Measurements from ENCODE around the gene CMKLR1.

Gene CMKLR1

GRCh38 chr12:108319277-108320234 lies 19.6 kb downstream of the CMKLR1 start:
- Histone ChIP-seq H3K4me3 (ENCODE audit: control insufficient read depth in 1 of 7, extremely low read depth in 1 of 7, insufficient read depth in 4 of 7, low read depth in 2 of 7, low read length in 6 of 7) (no peak overlapping the region), H3K9me3 (ENCODE audit: control extremely low read depth in 1 of 5, control insufficient read depth in 4 of 5, insufficient read depth in 2 of 5, low read depth in 1 of 5, low read length in 4 of 5) (no peaks in the 10 kb centered on the region), H3K27me3 (replicated peaks in 2 of 5; ENCODE audit: control insufficient read depth in 4 of 5, insufficient read depth in 5 of 5, low read length in 4 of 5) (no peaks in the 10 kb centered on the region), H3K4me1 (ENCODE audit: control extremely low read depth in 1 of 4, control insufficient read depth in 4 of 4, insufficient read depth in 4 of 4, low read length in 3 of 4) (peaks cover 0 to 41% (median 21%) of the 10 kb centered on the region in 4 experiments), H3K36me3 (ENCODE audit: control insufficient read depth in 4 of 4, insufficient read depth in 4 of 4, low read length in 3 of 4) (no peaks in the 10 kb centered on the region), H3K27ac (ENCODE audit: insufficient read depth in 1 of 2, low read depth in 1 of 2, low read length in 2 of 2, poor library complexity in 1 of 2, severe bottlenecking in 2 of 2) (no peak overlapping the region)
- no peak for DNase-seq
- ChIA-PET POLR2A (no interaction called here), CTCF (interaction anchor here (0.7 to 0.9 kb wide), 2 partner anchors 14 to 356 kb away, joined by 3 to 4 read pairs; no protein-coding TSS in a partner anchor)
- 93% methylated on average over 2 of the region's 2 CpGs for WGBS (ENCODE audit: insufficient coverage)

GRCh38 chr12:108318472-108319275 lies 20.4 kb downstream of the CMKLR1 start:
- Histone ChIP-seq H3K27me3 (replicated peaks in 2 of 5; ENCODE audit: control insufficient read depth in 4 of 5, insufficient read depth in 5 of 5, low read length in 4 of 5) (no peaks in the 10 kb centered on the region), H3K9me3 (ENCODE audit: control extremely low read depth in 1 of 5, control insufficient read depth in 4 of 5, insufficient read depth in 2 of 5, low read depth in 1 of 5, low read length in 4 of 5) (no peaks in the 10 kb centered on the region), H3K36me3 (ENCODE audit: control insufficient read depth in 4 of 4, insufficient read depth in 4 of 4, low read length in 3 of 4) (no peaks in the 10 kb centered on the region), H3K27ac (ENCODE audit: insufficient read depth in 1 of 2, low read depth in 1 of 2, low read length in 2 of 2, poor library complexity in 1 of 2, severe bottlenecking in 2 of 2) (no peak overlapping the region), H3K4me3 (ENCODE audit: control insufficient read depth in 1 of 7, extremely low read depth in 1 of 7, insufficient read depth in 4 of 7, low read depth in 2 of 7, low read length in 6 of 7) (no peak overlapping the region), H3K4me1 (ENCODE audit: control extremely low read depth in 1 of 4, control insufficient read depth in 4 of 4, insufficient read depth in 4 of 4, low read length in 3 of 4) (peaks cover 6 to 41% (median 23%) of the 10 kb centered on the region in 4 experiments)
- ChIA-PET CTCF (interaction anchor here (0.7 to 0.9 kb wide), 2 partner anchors 13 to 355 kb away, joined by 3 to 4 read pairs; no protein-coding TSS in a partner anchor), POLR2A (no interaction called here)
- 97% methylated on average over 5 of the region's 6 CpGs for WGBS (ENCODE audit: insufficient coverage)
- no peak for DNase-seq

GRCh38 chr12:108317308-108318234 lies 21.5 kb downstream of the CMKLR1 start:
- no peaks in the 10 kb centered on the region for H3K36me3 ChIP-seq (ENCODE audit: control insufficient read depth in 4 of 4, insufficient read depth in 4 of 4, low read length in 3 of 4)
- no peaks in the 10 kb centered on the region for H3K27me3 ChIP-seq (replicated peaks in 2 of 5; ENCODE audit: control insufficient read depth in 4 of 5, insufficient read depth in 5 of 5, low read length in 4 of 5)
- ChIA-PET POLR2A (no interaction called here), CTCF (interaction anchor here (1.0 kb wide), 1 partner anchor 19 kb away, joined by 4 read pairs; no protein-coding TSS in a partner anchor)
- peaks cover 10 to 49% (median 32%) of the 10 kb centered on the region in 4 experiments for H3K4me1 ChIP-seq (ENCODE audit: control extremely low read depth in 1 of 4, control insufficient read depth in 4 of 4, insufficient read depth in 4 of 4, low read length in 3 of 4)
- H3K27ac ChIP-seq (ENCODE audit: insufficient read depth in 1 of 2, low read depth in 1 of 2, low read length in 2 of 2, poor library complexity in 1 of 2, severe bottlenecking in 2 of 2) = no peak overlapping the region
- no peak overlapping the region for H3K4me3 ChIP-seq (ENCODE audit: control insufficient read depth in 1 of 7, extremely low read depth in 1 of 7, insufficient read depth in 4 of 7, low read depth in 2 of 7, low read length in 6 of 7)
- DNase-seq = no peak
- H3K9me3 ChIP-seq (ENCODE audit: control extremely low read depth in 1 of 5, control insufficient read depth in 4 of 5, insufficient read depth in 2 of 5, low read depth in 1 of 5, low read length in 4 of 5) = no peaks in the 10 kb centered on the region
- 100% methylated on average over 2 of the region's 6 CpGs for WGBS (ENCODE audit: insufficient coverage)

GRCh38 chr12:108316176-108317086 lies 22.7 kb downstream of the CMKLR1 start:
- no peaks in the 10 kb centered on the region for H3K9me3 ChIP-seq (ENCODE audit: control extremely low read depth in 1 of 5, control insufficient read depth in 4 of 5, insufficient read depth in 2 of 5, low read depth in 1 of 5, low read length in 4 of 5)
- no peaks in the 10 kb centered on the region for H3K36me3 ChIP-seq (ENCODE audit: control insufficient read depth in 4 of 4, insufficient read depth in 4 of 4, low read length in 3 of 4)
- H3K27ac ChIP-seq (ENCODE audit: insufficient read depth in 1 of 2, low read depth in 1 of 2, low read length in 2 of 2, poor library complexity in 1 of 2, severe bottlenecking in 2 of 2) = no peak overlapping the region
- no peak for DNase-seq
- no peak overlapping the region for H3K4me3 ChIP-seq (ENCODE audit: control insufficient read depth in 1 of 7, extremely low read depth in 1 of 7, insufficient read depth in 4 of 7, low read depth in 2 of 7, low read length in 6 of 7)
- CTCF ChIA-PET = interaction anchor here (1.0 to 1.8 kb wide), 3 partner anchors 12 to 29 kb away, joined by 3 to 4 read pairs (median 4); no protein-coding TSS in a partner anchor
- 45% methylated on average over 7 of the region's 12 CpGs for WGBS (ENCODE audit: insufficient coverage)
- H3K4me1 ChIP-seq (ENCODE audit: control extremely low read depth in 1 of 4, control insufficient read depth in 4 of 4, insufficient read depth in 4 of 4, low read length in 3 of 4) = peaks cover 10 to 58% (median 43%) of the 10 kb centered on the region in 4 experiments
- POLR2A ChIA-PET = no interaction called here
- H3K27me3 ChIP-seq (replicated peaks in 2 of 5; ENCODE audit: control insufficient read depth in 4 of 5, insufficient read depth in 5 of 5, low read length in 4 of 5) = no peaks in the 10 kb centered on the region

GRCh38 chr12:108315486-108316105 lies 23.5 kb downstream of the CMKLR1 start:
- no peak overlapping the region for H3K27ac ChIP-seq (ENCODE audit: insufficient read depth in 1 of 2, low read depth in 1 of 2, low read length in 2 of 2, poor library complexity in 1 of 2, severe bottlenecking in 2 of 2)
- ChIA-PET CTCF (interaction anchor here (0.5 to 1.8 kb wide), 5 partner anchors 8 to 195 kb away, joined by 3 to 5 read pairs (median 3); no protein-coding TSS in a partner anchor), POLR2A (no interaction called here)
- H3K4me3 ChIP-seq (ENCODE audit: control insufficient read depth in 1 of 7, extremely low read depth in 1 of 7, insufficient read depth in 4 of 7, low read depth in 2 of 7, low read length in 6 of 7) = no peak overlapping the region
- peaks cover 10 to 63% (median 46%) of the 10 kb centered on the region in 4 experiments for H3K4me1 ChIP-seq (ENCODE audit: control extremely low read depth in 1 of 4, control insufficient read depth in 4 of 4, insufficient read depth in 4 of 4, low read length in 3 of 4)
- no peak for DNase-seq
- no peaks in the 10 kb centered on the region for H3K27me3 ChIP-seq (replicated peaks in 2 of 5; ENCODE audit: control insufficient read depth in 4 of 5, insufficient read depth in 5 of 5, low read length in 4 of 5)
- H3K36me3 ChIP-seq (ENCODE audit: control insufficient read depth in 4 of 4, insufficient read depth in 4 of 4, low read length in 3 of 4) = no peaks in the 10 kb centered on the region
- 95% methylated on average over 3 of the region's 4 CpGs for WGBS (ENCODE audit: insufficient coverage)
- H3K9me3 ChIP-seq (ENCODE audit: control extremely low read depth in 1 of 5, control insufficient read depth in 4 of 5, insufficient read depth in 2 of 5, low read depth in 1 of 5, low read length in 4 of 5) = no peaks in the 10 kb centered on the region

All from common myeloid progenitor, CD34-positive (primary cell).